Measurements from ENCODE around the gene MACROH2A1.

GRCh38 chr5:135365281-135365680 lies 33.8 kb downstream of the MACROH2A1 start:
- no peak for TF ChIP-seq EZH2 (IDR thresholded peaks at IDR 0.05; ENCODE audit: insufficient read depth, poor library complexity, severe bottlenecking)
- TF ChIP-seq EZH2phosphoT487 (IDR thresholded peaks at IDR 0.05; ENCODE audit: insufficient read depth, low read depth): no peak
